PC-3 (cell line): ENCODE measurements around the gene MXI1.

Source experiments
- CTCF ChIP-seq: fragments of 300-600 bp; sonication (generic); conservative IDR thresholded peaks from 2 replicates; pipeline ENCODE4 v1.5.1; 2017; ENCODE audit warnings: antibody characterized with exemption, low read depth, mild to moderate bottlenecking, low read length
- EZH2 ChIP-seq: fragments of 300-600 bp; sonication (generic); IDR thresholded peaks from one replicate; pipeline ENCODE4 v1.6.1; 2017; ENCODE audit warnings: antibody characterized with exemption, mild to moderate bottlenecking, low read length; ENCODE audit not compliant: unreplicated experiment

- TF ChIP-seq EZH2 (no peak), CTCF (no peak)
Observed at GRCh38 chr10:110276603-110277002, 69.2 kb downstream of the MXI1 start.
